GM12878 (cell line): ENCODE results near the gene ARGLU1. TPM values are rescaled to one million over a fixed set of nuclear protein-coding genes. Genes with fewer than 3 reads are reported as not detected.

Source experiments
- IRF4 ChIP-seq: IDR thresholded peaks from 2 replicates; pipeline ENCODE4 v1.6.1; 2011; ENCODE audit warnings: low read depth, low read length
- KDM1A ChIP-seq: fragments of 200-600 bp; sonication (generic); IDR thresholded peaks from 2 replicates; pipeline ENCODE4 v1.6.1; 2016; ENCODE audit warnings: borderline replicate concordance
- REST ChIP-seq: IDR thresholded peaks from 2 replicates; pipeline ENCODE4 v1.6.1; 2012; ENCODE audit warnings: mild to moderate bottlenecking, low read depth, low read length
- SRF ChIP-seq, 2 experiments: IDR thresholded peaks; 2 replicates each; pipeline ENCODE4 v1.6.1; 2011; ENCODE audit warnings: low read depth in 2 of 2, low read length in 2 of 2, mild to moderate bottlenecking in 1 of 2, moderate library complexity in 1 of 2
- ZNF207 ChIP-seq: fragments of 450-650 bp; IDR thresholded peaks from 2 replicates; pipeline ENCODE4 v1.6.1; 2014; ENCODE audit warnings: antibody characterized with exemption, mild to moderate bottlenecking, borderline replicate concordance
- ZNF24 ChIP-seq: fragments of 450-650 bp; IDR thresholded peaks from 2 replicates; pipeline ENCODE4 v1.6.1; 2017; ENCODE audit warnings: antibody characterized with exemption, mild to moderate bottlenecking
- polyA plus RNA-seq, 11 experiments: library from polyadenylated mRNA; depleted of rRNA in 4 of 11; unstranded in 6 of 11; stranded (reverse) in 5 of 11; fragments of >200 nt; fragmentation: Nextera tagmentation in 4 of 11; fragmentation: Illumina TruSeq in 1 of 11; extraction: Ambion mirVana in 4 of 11; extraction: Trizol in 1 of 11; gene quantifications; 1 replicate in 1 of 11; 2 replicates in 10 of 11; pipeline versions ENCODE4 v1.2.1 to v1.2.3, GENCODE V29; 2011 to 2016; ENCODE audit warnings: inconsistent platforms in 2 of 11, missing spikeins in 2 of 11, low read depth in 1 of 11
- total RNA-seq, 4 experiments: library from RNA; depleted of rRNA in 3 of 4; stranded (reverse); fragments of >200 nt in 3 of 4; fragmentation: Illumina TruSeq in 1 of 4; extraction: Trizol in 1 of 4; gene quantifications; 2 replicates each; pipeline versions ENCODE4 v1.2.1 to v1.2.3, GENCODE V29; 2013 to 2021

The ARGLU1 gene
- total and polyA plus RNA-seq, 10 of the 15 experiments (the other 5 are each of a cell fraction or from before 2014, with no cell fraction given), result 47.1 to 197 (median 98.3) TPM

GRCh38 chr13:106535552-106536243 is 32.2 kb downstream of the ARGLU1 start, which contains the start of gene EFNB2 (continued):
- TF ChIP-seq KDM1A, result no peak
- TF ChIP-seq ZNF207, result no peak
- TF ChIP-seq REST, result no peak
- TF ChIP-seq SRF (IDR thresholded peaks at IDR 0.05; ENCODE audit: low read depth in 2 of 2, low read length in 2 of 2), result no peak
- no peak for TF ChIP-seq ZNF24
- TF ChIP-seq IRF4, result no peak
